Stimulated activated CD8-positive, alpha-beta memory T cell treated with anti-CD3 and anti-CD28 coated beads, Interleukin-15, amount 100 ng/mL, for 1 hour (primary cell): ENCODE data around the gene PBX1.
"Not testable (repeated sequence)": the region's sequence is repeated elsewhere in the genome, so short reads cannot be mapped to it uniquely, and the experiment has no call there.

Experiments
- DNase-seq: peaks from one replicate; pipeline ENCODE4 v3.0.0-alpha.2; 2020; ENCODE audit warnings: low read depth

PBX1 gene

DNA sequence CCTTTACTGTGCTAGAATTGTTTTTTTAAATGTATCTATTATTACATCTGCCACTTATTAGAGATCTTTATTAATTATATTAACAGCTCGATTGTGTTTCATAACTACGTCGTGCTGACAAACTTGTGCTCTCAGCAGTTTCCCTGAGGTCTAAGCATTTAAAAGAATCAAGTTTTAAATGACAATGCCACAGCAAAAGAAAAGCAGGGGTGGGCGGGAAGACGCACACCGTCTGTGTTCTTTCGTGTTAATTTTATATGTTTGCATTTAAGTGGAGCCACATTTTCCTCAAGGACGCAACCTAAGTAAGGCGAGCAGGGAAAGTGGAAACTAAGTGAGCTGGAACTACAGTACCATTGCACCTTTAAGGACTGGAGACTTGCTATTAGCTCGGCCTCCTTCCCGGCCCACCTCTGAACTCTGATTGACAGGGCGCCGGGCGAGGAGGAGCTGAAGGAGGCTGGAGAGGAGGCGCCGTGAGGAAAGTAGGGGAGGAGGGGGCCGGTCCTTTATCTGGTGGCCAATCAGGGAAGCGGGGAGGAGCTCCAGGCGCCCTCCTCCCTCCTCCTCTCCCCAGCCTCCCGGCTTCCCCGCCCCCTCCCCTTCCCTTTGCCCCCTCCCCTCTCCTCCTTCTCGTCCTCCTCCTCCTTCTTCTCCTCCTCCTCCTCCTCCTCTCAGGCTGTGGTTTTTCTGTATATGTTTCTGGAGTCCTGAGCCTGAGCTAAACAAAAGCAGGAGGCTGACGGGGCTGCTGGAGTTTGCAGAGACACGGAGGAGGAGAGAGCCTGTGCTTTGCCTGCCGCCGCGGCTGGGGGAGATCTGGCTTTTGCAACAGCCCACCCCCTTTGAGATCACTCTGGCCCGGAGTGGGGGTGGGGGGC is at the start of gene PBX1:
Gene PBX1 (plus strand): TSS at position 724 of the 881 bp plus-strand sequence.
- peak; percentile 38 for DNase-seq

DNA sequence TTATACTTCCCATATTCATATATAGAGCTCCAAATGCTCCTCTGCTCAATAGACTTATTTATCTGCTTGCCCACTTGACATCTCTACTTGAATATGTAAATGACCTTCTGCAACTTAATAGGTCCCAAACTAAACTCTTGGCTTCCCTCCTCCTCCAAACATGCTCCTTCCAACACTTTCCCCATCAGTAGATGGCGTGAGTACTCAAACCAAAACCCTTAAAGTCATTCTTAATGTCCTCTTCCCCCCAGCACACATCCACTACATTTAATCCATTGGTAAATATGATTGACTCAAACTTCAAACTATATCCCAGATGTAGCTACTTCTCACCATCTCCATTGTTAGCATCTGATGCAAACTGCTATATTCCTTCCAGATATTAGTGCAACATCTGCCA is 48.5 kb upstream of the PBX1 start:
- DNase-seq, result no peak

- DNase-seq, result no peak
Measured at GRCh38 chr1:164511001-164511705, 47.8 kb upstream of the PBX1 start.

- no peak for DNase-seq
Measured at GRCh38 chr1:164515231-164515630, 43.8 kb upstream of the PBX1 start.

DNA sequence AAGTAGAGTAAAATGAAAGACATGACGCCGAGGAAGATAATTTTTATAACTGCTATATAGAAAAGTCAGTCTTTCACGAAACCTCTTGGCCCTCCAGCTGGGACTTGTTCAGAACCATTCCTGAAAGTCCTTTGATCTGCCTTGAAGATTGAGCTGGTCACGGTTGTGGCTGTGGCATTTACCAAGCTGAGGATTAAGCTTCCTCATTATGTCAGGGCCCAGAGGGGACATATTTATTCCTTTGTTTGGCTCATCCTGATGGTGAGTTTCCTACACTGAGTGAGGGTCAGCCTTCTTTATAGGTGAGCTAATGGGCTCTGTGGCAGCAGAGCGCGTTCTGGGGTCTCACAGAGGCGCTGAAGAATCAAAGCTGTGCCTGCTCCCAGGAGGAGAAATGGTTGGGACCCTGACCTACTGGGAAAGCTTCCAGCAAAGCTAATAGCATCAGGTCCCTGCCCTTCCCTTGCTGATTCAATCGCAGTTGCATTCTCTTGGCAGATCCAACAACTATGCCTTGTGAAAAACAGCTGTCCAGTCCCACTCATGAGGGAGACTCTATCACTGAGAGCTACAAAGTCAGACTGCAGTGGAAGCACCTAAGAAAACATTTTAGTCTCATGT is 43.2 kb upstream of the PBX1 start:
- DNase-seq, result no peak

DNA sequence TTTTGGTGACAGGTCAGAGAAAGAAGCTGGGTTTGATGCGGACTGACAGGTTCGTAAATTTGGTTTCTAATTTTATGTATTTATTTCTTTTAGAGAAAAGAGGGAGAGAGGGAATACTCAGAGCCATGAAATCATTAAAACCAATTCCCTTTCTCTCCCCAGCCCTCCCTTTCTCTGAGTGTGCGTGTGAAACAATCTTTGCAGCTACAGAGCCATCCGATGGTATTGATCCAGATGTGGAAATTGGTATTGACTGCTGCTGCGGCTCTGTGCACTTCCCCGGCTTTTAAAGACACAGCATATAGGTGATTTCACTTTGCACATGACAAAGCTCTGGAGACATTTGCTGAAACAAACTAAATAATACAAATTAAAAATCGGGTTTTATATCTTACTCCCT is 42.4 kb upstream of the PBX1 start:
- DNase-seq, result no peak

DNA sequence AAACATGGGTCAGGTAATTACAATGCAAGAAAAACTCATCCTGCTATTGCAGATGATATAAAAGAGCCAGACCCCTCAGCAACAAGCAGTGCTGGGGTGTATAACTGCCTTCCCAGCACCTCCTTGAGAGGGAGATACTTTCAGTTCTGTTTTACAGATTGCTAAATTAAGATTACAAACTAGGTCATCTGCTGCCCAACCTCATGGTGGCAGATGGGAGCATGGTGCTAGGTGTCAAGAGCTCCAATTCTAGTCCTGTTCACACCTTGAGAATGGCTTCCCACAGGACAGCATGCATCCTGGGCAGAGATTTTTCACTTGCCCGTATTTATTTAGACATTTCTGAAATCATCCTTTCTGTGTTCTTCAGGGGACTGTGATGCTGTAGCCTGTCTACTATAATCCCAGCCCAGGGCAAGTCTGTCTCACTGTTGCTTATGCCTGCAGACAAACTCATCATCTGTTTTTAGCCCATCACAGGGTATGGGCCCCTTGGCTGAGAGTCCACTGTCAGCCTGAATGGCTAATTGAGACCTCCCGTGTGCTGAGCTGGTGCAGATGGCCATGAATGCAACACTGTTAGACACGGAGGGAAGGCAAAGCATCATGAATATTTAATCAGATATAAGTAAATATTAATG is 40.2 kb upstream of the PBX1 start:
- DNase-seq, result no peak

GRCh38 chr1:164519426-164519825 is 39.6 kb upstream of the PBX1 start:
- no peak for DNase-seq

DNA sequence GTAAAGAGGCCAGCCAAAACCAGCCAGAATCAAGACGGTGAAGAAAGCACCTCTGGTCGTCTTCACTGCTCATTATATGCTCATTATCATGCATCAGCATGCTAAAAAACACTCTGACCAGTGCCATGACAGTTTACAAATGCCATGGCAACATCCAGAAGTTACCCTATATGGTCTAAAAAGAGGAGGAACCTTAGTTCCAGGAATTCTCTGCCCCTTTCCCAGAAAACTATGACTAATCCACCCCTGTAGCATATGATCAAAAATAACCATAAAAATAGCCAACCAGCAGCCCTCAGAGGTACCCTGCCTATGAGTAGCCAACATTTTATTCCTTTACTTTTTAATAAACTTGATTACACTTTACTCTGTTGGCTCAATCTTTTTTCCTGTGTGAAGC is 34.2 kb upstream of the PBX1 start:
- no peak for DNase-seq

GRCh38 chr1:164534863-164535610 is 23.9 kb upstream of the PBX1 start:
- DNase-seq, result no peak

DNA sequence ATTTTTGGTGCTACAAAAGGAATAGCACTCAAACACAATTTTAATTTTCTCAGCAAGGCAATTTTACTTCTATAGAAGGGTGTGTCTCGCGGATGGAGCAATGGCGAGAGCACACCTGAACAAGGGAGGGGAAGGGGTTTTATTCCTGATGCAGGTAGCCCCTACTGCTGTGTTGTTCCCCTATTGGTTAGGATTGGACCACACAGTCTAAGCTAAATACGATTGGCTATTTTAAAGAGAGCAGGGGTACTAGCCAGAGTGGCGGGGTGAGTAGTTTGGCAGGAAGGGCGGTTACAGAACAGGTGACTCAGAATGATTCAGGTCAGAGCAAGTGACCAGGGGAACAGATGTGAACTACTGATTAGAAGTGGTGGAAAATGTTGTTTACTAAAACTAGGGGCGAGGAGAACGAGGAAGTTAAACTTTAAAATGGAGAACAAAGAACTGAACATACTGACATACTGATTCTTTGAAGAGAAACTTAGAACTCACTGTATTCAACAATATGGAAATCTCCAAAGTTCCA is 6.5 kb upstream of the PBX1 start:
- not testable (repeated sequence) for DNase-seq

GRCh38 chr1:164557270-164557669 is 1.7 kb upstream of the PBX1 start:
- DNase-seq, result no peak

- no peak for DNase-seq
Measured at GRCh38 chr1:164559342-164560051, 513 bp downstream of the PBX1 start.

DNA sequence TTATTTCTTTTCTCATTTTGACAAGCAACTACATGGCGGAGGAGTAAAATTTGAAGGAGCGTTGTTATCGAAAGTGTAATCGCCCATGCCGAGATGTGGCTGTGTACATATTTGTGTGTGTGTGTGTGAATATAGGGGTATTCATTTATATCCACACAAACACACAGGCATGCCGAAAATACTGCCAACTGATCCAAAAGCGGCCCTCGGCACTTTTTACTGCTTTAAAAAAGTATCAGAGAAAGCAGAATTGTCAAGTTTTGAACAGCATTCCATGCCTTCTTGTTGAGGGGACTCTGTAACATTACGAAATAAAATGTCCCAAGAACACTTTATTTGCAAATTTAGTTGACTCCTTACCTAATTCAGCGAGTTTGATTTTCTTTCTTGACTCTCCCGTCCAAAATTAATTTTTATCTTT is 1.1 kb downstream of the PBX1 start:
- DNase-seq, result no peak

GRCh38 chr1:164560556-164560955 is 1.6 kb downstream of the PBX1 start:
- DNase-seq, result no peak

GRCh38 chr1:164561007-164561406 is 2.0 kb downstream of the PBX1 start:
- DNase-seq, result no peak

DNA sequence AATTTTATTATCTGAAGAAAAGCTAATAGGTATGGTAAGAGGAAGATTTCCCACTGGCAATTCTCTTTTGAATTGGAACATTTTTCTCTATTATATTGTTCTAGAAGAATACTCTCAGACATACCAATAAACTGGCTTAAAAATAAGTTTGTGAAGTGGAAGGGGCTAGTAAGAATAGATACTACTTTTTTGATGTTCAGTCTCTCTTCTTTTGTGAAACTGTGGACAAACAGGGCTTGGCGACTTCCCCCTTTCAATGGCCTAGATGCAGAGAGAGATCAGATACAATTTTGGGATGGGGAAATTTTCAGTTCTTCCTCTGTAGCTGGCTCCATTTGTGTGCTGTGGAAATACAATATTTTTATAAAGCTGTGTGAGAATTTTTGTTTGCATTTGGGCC is 2.5 kb downstream of the PBX1 start:
- DNase-seq, result no peak

- DNase-seq, result no peak
Measured at GRCh38 chr1:164562061-164562460, 3.1 kb downstream of the PBX1 start.

DNA sequence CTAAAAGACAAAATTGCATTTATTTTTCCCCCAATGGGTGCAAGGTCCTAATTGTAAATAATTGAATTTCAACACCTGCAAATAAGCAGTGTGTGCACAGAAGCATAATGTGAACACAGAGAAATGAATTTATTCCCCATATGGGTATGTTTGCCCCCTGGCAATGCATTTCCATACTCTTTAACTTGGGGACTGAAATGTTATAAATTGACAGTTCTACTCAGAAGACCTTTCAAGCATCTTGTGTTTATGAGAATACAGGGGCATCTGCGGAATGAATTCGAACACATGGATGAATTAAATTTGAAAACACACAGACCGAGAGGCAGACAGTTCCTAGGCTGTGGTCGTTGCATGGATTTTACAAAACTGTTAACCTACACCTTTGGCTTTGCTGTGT is 3.5 kb downstream of the PBX1 start:
- no peak for DNase-seq

- DNase-seq, result no peak
Measured at GRCh38 chr1:164562947-164563520, 4.0 kb downstream of the PBX1 start.
